GM23248 (cell line): ENCODE measurements around the gene ANKRD26.

ENCODE experiments used
- EZH2 ChIP-seq: fragments of 200-600 bp; sonication (generic); IDR thresholded peaks from 2 replicates; pipeline ENCODE4 v1.6.1; 2018; ENCODE audit warnings: antibody characterized with exemption, mild to moderate bottlenecking; ENCODE audit not compliant: insufficient read depth, poor library complexity, severe bottlenecking
- EZH2phosphoT487 ChIP-seq: fragments of 200-600 bp; sonication (generic); IDR thresholded peaks from 2 replicates; pipeline ENCODE4 v1.6.1; 2018; ENCODE audit warnings: antibody characterized with exemption, moderate library complexity, mild to moderate bottlenecking, low read depth; ENCODE audit not compliant: insufficient read depth

DNA sequence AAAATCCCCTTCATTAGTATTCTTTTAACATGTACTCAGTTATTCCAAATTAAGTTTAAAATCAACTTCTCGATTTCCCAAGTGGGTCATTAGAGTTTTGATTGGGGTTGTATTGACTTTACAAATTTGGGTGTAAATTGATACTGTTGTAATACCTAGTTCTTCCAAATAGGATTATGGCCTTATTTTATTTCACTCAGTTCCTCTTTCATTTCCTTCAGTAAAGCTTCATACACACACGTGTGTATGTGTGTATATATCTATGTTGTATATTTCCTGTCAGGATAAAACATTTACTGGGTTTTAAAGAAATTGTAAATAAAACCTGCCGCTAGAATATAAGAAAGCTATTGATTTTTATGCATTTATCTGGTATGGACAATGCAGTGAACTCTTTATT is 38.0 kb upstream of the ANKRD26 start:
- no peak for TF ChIP-seq EZH2
- no peak for TF ChIP-seq EZH2phosphoT487
